Smooth muscle cell (in vitro differentiated cells): Measurements from ENCODE around the gene ALPL. TPM values are rescaled to one million over a fixed set of nuclear protein-coding genes. Genes with fewer than 3 reads are reported as not detected.

Source experiments
- DNase-seq: peaks from one replicate; lab custom pipeline; 2025; ENCODE audit not compliant: unreplicated experiment; lab: John Stamatoyannopoulos, UW
- H2AFZ ChIP-seq: fragments of 200-600 bp; sonication (generic); 2 replicates; pipeline ENCODE4 v1.6.0; 2016; ENCODE audit warnings: antibody characterized with exemption, low read depth, mild to moderate bottlenecking
- H3F3A ChIP-seq: fragments of 200-600 bp; sonication (generic); 2 replicates; pipeline ENCODE4 v1.6.0; 2017; ENCODE audit warnings: antibody characterized with exemption, low read depth
- H3K27ac ChIP-seq: fragments of 200-600 bp; sonication (generic); 2 replicates; pipeline ENCODE4 v1.5.1; 2016; ENCODE audit warnings: low read depth, mild to moderate bottlenecking
- H3K27me3 ChIP-seq: fragments of 200-600 bp; sonication (generic); 2 replicates; pipeline ENCODE4 v1.6.1; 2016; ENCODE audit warnings: low read depth, mild to moderate bottlenecking
- H3K36me3 ChIP-seq: fragments of 200-600 bp; sonication (generic); 2 replicates; pipeline ENCODE4 v1.5.1; 2016; ENCODE audit warnings: low read depth
- H3K4me1 ChIP-seq: fragments of 200-600 bp; sonication (generic); 2 replicates; pipeline ENCODE4 v1.5.1; 2016; ENCODE audit warnings: low read depth
- H3K4me2 ChIP-seq: fragments of 200-600 bp; sonication (generic); 2 replicates; pipeline ENCODE4 v1.6.0; 2016; ENCODE audit warnings: mild to moderate bottlenecking
- H3K4me3 ChIP-seq: fragments of 200-600 bp; sonication (generic); 2 replicates; pipeline ENCODE4 v1.5.1; 2016; ENCODE audit warnings: mild to moderate bottlenecking
- H3K79me2 ChIP-seq: fragments of 200-600 bp; sonication (generic); 2 replicates; pipeline ENCODE4 v1.6.0; 2016; ENCODE audit warnings: low read depth, mild to moderate bottlenecking
- H3K9ac ChIP-seq: fragments of 200-600 bp; sonication (generic); 2 replicates; pipeline ENCODE4 v1.6.0; 2016; ENCODE audit warnings: low read depth
- H3K9me3 ChIP-seq: fragments of 200-600 bp; sonication (generic); replicated peaks from 2 replicates; pipeline ENCODE4 v1.5.1; 2016; ENCODE audit warnings: low read depth
- H4K20me1 ChIP-seq: fragments of 200-600 bp; sonication (generic); 2 replicates; pipeline ENCODE4 v1.6.0; 2016; ENCODE audit warnings: low read depth
- WGBS: methylation state at CpG from one replicate; pipeline ENCODE4 v1.1.7; 2016; ENCODE audit warnings: low lambda C conversion rate; 5-methylcytosine and 5-hydroxymethylcytosine counted together
- polyA plus RNA-seq: library from polyadenylated mRNA; unstranded; fragments of >200 nt; fragmentation: Nextera tagmentation; extraction: Ambion mirVana; gene quantifications from 2 replicates; pipeline ENCODE4 v1.2.1, GENCODE V29; 2016
- total RNA-seq: library from RNA; depleted of rRNA; stranded (reverse); fragments of >200 nt; gene quantifications from 2 replicates; pipeline ENCODE4 v1.2.3, GENCODE V29; 2014
- TF ChIP-seq, protein P1 (sequence below): fragments of 200-600 bp; sonication (generic); IDR thresholded peaks from 2 replicates; pipeline ENCODE4 v1.5.1; 2017; ENCODE audit warnings: borderline replicate concordance, mild to moderate bottlenecking, antibody characterized with exemption; ENCODE audit not compliant: insufficient read depth, poor library complexity, severe bottlenecking

ALPL gene
- total and polyA plus RNA-seq, 2 experiments from 2014 or later = 4.6 to 8.3 TPM

DNA sequence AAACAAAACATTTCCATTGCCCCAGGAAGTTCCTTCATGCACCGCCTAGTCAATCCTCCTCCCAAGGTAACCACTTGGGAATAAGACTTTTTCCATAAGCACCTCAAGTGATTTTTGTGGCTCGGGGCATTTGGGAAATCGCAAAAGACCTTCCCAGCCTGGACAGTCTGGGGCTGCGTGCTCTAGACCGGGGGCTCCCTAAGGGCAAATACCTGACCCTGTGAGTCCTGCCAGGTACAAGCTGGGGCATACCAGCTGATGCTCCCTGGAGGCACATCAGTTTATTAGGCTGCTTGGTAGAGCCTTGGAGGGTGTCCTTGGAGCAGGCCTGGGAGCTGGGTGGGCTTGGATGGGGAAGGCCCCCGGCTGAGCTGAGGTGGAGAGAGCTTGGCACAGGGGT, 34.4 kb downstream of the ALPL start:
- H3K4me1 ChIP-seq = no peaks in the 10 kb centered on the region
- DNase-seq = no peak
- H3K9me3 ChIP-seq = no peaks in the 10 kb centered on the region
- WGBS = 92% methylated on average over 6 of the region's 6 CpGs
- H3K9ac ChIP-seq = no peak overlapping the region
- no peaks in the 10 kb centered on the region for H3K79me2 ChIP-seq
- no peaks in the 10 kb centered on the region for H3K36me3 ChIP-seq
- H3K4me2 ChIP-seq = no peak overlapping the region
- no peaks in the 10 kb centered on the region for H4K20me1 ChIP-seq
- H3K27ac ChIP-seq = no peak overlapping the region
- H3K27me3 ChIP-seq = no peaks in the 10 kb centered on the region
- TF ChIP-seq, protein P1, sequence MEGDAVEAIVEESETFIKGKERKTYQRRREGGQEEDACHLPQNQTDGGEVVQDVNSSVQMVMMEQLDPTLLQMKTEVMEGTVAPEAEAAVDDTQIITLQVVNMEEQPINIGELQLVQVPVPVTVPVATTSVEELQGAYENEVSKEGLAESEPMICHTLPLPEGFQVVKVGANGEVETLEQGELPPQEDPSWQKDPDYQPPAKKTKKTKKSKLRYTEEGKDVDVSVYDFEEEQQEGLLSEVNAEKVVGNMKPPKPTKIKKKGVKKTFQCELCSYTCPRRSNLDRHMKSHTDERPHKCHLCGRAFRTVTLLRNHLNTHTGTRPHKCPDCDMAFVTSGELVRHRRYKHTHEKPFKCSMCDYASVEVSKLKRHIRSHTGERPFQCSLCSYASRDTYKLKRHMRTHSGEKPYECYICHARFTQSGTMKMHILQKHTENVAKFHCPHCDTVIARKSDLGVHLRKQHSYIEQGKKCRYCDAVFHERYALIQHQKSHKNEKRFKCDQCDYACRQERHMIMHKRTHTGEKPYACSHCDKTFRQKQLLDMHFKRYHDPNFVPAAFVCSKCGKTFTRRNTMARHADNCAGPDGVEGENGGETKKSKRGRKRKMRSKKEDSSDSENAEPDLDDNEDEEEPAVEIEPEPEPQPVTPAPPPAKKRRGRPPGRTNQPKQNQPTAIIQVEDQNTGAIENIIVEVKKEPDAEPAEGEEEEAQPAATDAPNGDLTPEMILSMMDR = no peak
- no peak overlapping the region for H3K4me3 ChIP-seq
- no peaks in the 10 kb centered on the region for H3F3A ChIP-seq
- no peak overlapping the region for H2AFZ ChIP-seq

DNA sequence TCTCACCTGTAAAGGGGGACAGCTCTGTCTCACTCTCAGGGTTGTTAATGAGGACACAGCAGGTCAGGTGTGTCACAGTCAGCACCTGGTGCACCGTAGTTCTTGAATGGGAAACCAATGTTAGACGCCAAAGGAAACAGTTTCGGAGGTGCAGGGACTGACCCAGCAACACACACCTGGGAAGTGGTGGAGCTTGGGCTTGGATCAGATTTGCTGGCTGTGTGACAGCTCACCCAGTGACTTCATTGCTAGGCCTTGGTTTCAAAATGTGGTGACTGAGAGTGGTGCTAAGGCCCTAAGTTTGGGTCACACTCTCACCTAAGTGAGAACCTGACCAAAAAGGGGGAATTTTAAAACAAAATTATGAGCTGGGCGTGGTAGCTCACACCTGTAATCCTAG, 34.9 kb downstream of the ALPL start:
- no peaks in the 10 kb centered on the region for H3K27me3 ChIP-seq
- no peaks in the 10 kb centered on the region for H3K36me3 ChIP-seq
- H3K27ac ChIP-seq = no peak overlapping the region
- no peaks in the 10 kb centered on the region for H3K4me1 ChIP-seq
- no peak overlapping the region for H3K4me3 ChIP-seq
- no peaks in the 10 kb centered on the region for H4K20me1 ChIP-seq
- no peaks in the 10 kb centered on the region for H3F3A ChIP-seq
- DNase-seq = no peak
- no peak overlapping the region for H3K4me2 ChIP-seq
- no peak overlapping the region for H3K9ac ChIP-seq
- TF ChIP-seq, protein P1 = no peak
- WGBS = 85% methylated on average over 4 of the region's 4 CpGs
- H3K9me3 ChIP-seq = no peaks in the 10 kb centered on the region
- H2AFZ ChIP-seq = no peak overlapping the region
- H3K79me2 ChIP-seq = no peaks in the 10 kb centered on the region

DNA sequence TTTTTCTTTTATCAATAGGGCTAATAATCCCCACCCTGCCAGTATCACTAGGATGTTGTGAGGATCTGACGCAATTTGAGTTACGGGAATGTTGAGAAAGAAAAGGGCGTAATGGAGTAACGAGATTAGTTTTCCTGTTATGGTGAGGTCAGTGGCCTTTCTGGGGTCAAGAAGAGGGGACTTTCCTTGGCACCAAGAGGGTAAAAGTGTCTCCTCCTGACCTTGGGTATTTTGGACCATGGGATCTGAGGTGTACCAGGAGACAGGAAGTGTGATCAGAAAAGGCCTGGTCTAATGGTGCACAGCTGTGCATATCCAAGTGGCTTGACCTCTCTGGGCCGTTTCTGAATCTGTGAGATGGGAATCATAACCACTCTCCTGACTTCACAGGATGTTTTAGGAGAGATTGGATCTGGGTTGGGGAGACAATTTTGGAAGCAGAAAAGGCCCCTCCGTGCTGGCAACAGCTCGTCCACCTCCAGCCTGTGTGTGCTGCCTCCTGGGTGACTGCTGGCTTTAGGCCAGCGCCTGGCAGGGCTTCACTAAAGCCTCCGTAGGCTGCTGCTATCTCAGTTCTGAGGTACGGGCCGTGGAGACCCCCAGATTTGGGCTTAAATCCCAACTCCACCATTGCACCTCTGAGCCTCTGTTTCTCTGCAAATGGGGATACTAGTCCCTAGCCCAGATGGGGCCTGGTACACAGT, 37.1 kb downstream of the ALPL start:
- H3K36me3 ChIP-seq = no peaks in the 10 kb centered on the region
- no peak overlapping the region for H3K27ac ChIP-seq
- H2AFZ ChIP-seq = no peak overlapping the region
- TF ChIP-seq, protein P1 = no peak
- H3K79me2 ChIP-seq = no peaks in the 10 kb centered on the region
- no peaks in the 10 kb centered on the region for H3K27me3 ChIP-seq
- no peaks in the 10 kb centered on the region for H3K9me3 ChIP-seq
- H3F3A ChIP-seq = no peaks in the 10 kb centered on the region
- no peak for DNase-seq
- H3K4me3 ChIP-seq = no peak overlapping the region
- H4K20me1 ChIP-seq = no peaks in the 10 kb centered on the region
- H3K9ac ChIP-seq = no peak overlapping the region
- 85% methylated on average over 11 of the region's 11 CpGs for WGBS
- H3K4me1 ChIP-seq = no peaks in the 10 kb centered on the region
- H3K4me2 ChIP-seq = no peak overlapping the region

DNA sequence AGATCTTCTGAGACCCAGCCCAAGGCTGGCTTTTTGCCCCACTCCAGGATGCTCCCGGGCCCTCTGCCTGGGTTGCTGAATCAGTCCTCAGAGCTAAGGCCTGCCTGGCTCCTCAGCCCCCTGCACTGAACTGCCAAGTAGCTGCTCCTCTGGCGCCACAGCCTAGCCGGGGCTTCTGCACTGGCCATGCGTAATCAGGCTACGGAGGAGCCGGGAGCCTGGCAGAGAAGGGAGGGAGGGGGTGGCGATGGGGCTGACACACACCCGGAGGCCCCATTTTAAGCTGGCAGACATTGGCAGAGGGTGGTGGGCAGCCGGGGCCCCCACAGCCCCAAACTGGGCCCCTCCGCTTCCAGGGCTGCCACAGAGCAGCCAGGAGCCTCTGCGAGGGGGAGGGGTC, 38.7 kb downstream of the ALPL start:
- Histone ChIP-seq H3K9ac (no peak overlapping the region), H3K36me3 (no peaks in the 10 kb centered on the region), H3K27ac (no peak overlapping the region), H3K4me2 (no peak overlapping the region), H3F3A (no peaks in the 10 kb centered on the region), H3K4me1 (peaks cover 2% of the 10 kb centered on the region), H3K79me2 (no peaks in the 10 kb centered on the region), H2AFZ (no peak overlapping the region), H3K27me3 (no peaks in the 10 kb centered on the region), H4K20me1 (no peaks in the 10 kb centered on the region), H3K4me3 (no peak overlapping the region), H3K9me3 (no peaks in the 10 kb centered on the region)
- 90% methylated on average over 10 of the region's 11 CpGs for WGBS
- TF ChIP-seq, protein P1 = no peak
- DNase-seq = no peak
